Right lobe of liver (tissue), 4 donors: ENCODE measurements around the gene CCDC34.

Source experiments
- POLR2A ChIP-seq: fragments of 450-650 bp; IDR thresholded peaks from one replicate; pipeline ENCODE4 v1.6.1; 2017; ENCODE audit warnings: antibody characterized with exemption, mild to moderate bottlenecking
- TF ChIP-seq, protein P1 (sequence below), 4 donors: fragments of 200-600 bp in 3 of 4; fragments of 450-650 bp in 1 of 4; IDR thresholded peaks; one replicate each; pipeline versions ENCODE4 v1.5.1 to v1.8.0; 2016 to 2022; ENCODE audit warnings: antibody characterized with exemption in 4 of 4, mild to moderate bottlenecking in 2 of 4
- donor health status: DM: no; HTN: no; CAD: no.
- donor health status: DM: no; HTN: no; CAD: no.
- donor health status: DM: no; HTN: yes; CAD: no.

DNA sequence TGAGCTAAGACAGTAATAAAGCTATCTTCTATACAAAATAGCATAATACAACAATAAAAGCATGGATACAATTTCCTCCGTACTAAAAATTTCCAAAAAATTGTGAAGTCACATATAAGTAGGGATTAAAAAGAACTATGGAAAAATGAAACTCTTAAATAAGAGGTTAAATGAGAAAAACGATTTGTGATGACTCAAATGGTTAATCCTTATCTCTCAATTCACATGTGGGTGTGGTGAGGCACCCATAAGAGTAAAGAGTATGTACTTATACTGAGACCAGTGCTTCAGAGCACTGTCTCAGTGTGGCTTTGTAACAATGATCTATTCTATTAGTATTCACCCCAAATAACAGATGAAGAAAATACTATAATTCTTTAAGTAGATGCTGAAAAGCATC lies 25.0 kb upstream of the CCDC34 start:
- TF ChIP-seq POLR2A = no peak
- TF ChIP-seq, protein P1, sequence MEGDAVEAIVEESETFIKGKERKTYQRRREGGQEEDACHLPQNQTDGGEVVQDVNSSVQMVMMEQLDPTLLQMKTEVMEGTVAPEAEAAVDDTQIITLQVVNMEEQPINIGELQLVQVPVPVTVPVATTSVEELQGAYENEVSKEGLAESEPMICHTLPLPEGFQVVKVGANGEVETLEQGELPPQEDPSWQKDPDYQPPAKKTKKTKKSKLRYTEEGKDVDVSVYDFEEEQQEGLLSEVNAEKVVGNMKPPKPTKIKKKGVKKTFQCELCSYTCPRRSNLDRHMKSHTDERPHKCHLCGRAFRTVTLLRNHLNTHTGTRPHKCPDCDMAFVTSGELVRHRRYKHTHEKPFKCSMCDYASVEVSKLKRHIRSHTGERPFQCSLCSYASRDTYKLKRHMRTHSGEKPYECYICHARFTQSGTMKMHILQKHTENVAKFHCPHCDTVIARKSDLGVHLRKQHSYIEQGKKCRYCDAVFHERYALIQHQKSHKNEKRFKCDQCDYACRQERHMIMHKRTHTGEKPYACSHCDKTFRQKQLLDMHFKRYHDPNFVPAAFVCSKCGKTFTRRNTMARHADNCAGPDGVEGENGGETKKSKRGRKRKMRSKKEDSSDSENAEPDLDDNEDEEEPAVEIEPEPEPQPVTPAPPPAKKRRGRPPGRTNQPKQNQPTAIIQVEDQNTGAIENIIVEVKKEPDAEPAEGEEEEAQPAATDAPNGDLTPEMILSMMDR (IDR thresholded peaks at IDR 0.05) = no peak
